Upper lobe of left lung (tissue), 6 donors: Measurements from ENCODE around the gene MACROD2. TPM values are rescaled to one million over a fixed set of nuclear protein-coding genes. Genes with fewer than 3 reads are reported as not detected.
"Not testable (repeated sequence)": the region's sequence is repeated elsewhere in the genome, so short reads cannot be mapped to it uniquely, and the experiment has no call there.

ENCODE experiments used
- ATAC-seq, 2 donors: fragments of 200-7000 bp; cut with Tn5 transposase; one replicate each; pipeline ENCODE4 v1.9.1; 2022; ENCODE audit warnings: mild to moderate bottlenecking in 2 of 2, moderate library complexity in 2 of 2; ENCODE audit not compliant: low FRiP score in 2 of 2
- DNase-seq, 2 donors: peaks; one replicate each; pipeline ENCODE4 v3.0.0-alpha.2; 2019 to 2020
- H3K27ac ChIP-seq, 4 donors: fragments of 200-600 bp; sonication (generic); one replicate each; pipeline ENCODE4 v1.5.1; 2016 to 2019
- H3K27me3 ChIP-seq, 4 donors: fragments of 200-600 bp; sonication (generic); one replicate each; pipeline ENCODE4 v1.5.1; 2017 to 2019
- H3K36me3 ChIP-seq, 4 donors: fragments of 200-600 bp; sonication (generic); one replicate each; pipeline ENCODE4 v1.5.1; 2016 to 2019
- H3K4me1 ChIP-seq, 4 donors: fragments of 200-600 bp; sonication (generic); one replicate each; pipeline ENCODE4 v1.5.1; 2018 to 2019
- H3K4me3 ChIP-seq, 4 donors: fragments of 200-600 bp; sonication (generic); one replicate each; pipeline ENCODE4 v1.5.1; 2017 to 2019; ENCODE audit warnings: mild to moderate bottlenecking in 2 of 4, moderate library complexity in 1 of 4
- H3K9me3 ChIP-seq, 4 donors: fragments of 200-600 bp; sonication (generic); one replicate each; pipeline ENCODE4 v1.5.1; 2018 to 2019
- CTCF ChIP-seq, 6 experiments: fragments of 450-650 bp in 4 of 6; fragments of 200-600 bp in 2 of 6; sonication (generic) in 2 of 6; IDR thresholded peaks; one replicate each; pipeline ENCODE4 v1.5.1; 2016 to 2019; ENCODE audit warnings: antibody characterized with exemption in 6 of 6
- EP300 ChIP-seq, 4 donors: sonication (generic); formaldehyde crosslinking; IDR thresholded peaks; one replicate each; pipeline ENCODE4 v1.5.1; 2017; ENCODE audit warnings: antibody characterized with exemption in 4 of 4, control low read depth in 2 of 4
- POLR2A ChIP-seq, 4 donors: fragments of 450-650 bp; IDR thresholded peaks; one replicate each; pipeline ENCODE4 v1.5.1; 2016 to 2017; ENCODE audit warnings: antibody characterized with exemption in 4 of 4, mild to moderate bottlenecking in 2 of 4
- POLR2AphosphoS5 ChIP-seq, 2 donors: sonication (generic); formaldehyde crosslinking; IDR thresholded peaks; one replicate each; pipeline ENCODE4 v1.5.1; 2017; ENCODE audit warnings: antibody characterized with exemption in 2 of 2
- WGBS, 2 donors: methylation state at CpG; one replicate each; pipeline ENCODE4 v1.1.5; 2017 to 2018; 5-methylcytosine and 5-hydroxymethylcytosine counted together
- total RNA-seq, 6 donors: library from RNA; depleted of rRNA in 4 of 6; stranded (reverse); fragments of >200 nt in 4 of 6; gene quantifications; one replicate each; pipeline versions ENCODE4 v1.1.0 to v1.2.1, GENCODE V29; 2016 to 2021
- donor health status: DM: no; HTN: no; CAD: no; lungs with moderate emphysema.
- donor health status: DM: no; HTN: yes; CAD: no; lungs with severe emphysema.

Gene MACROD2
- total RNA-seq, 6 donors from 2014 or later, result 20.7 to 84.3 (median 36.3) TPM

- no peak for TF ChIP-seq EP300 (IDR thresholded peaks at IDR 0.05)
- no peak for TF ChIP-seq POLR2A (IDR thresholded peaks at IDR 0.05)
- no peak for TF ChIP-seq POLR2AphosphoS5 (IDR thresholded peaks at IDR 0.05)
- no peak for TF ChIP-seq CTCF (IDR thresholded peaks at IDR 0.05)
- Histone ChIP-seq H3K9me3 (no peaks in the 10 kb centered on the region), H3K27ac (no peak overlapping the region), H3K4me1 (no peaks in the 10 kb centered on the region), H3K36me3 (no peaks in the 10 kb centered on the region), H3K4me3 (no peak overlapping the region), H3K27me3 (no peaks in the 10 kb centered on the region)
- WGBS, 2 donors, result 85 to 90% methylated on average over 2 of the region's 2 CpGs
- ATAC-seq (no peak), DNase-seq (no peak)
These were observed 454.9 kb downstream of the MACROD2 start for GRCh38 chr20:14450256-14450655.

- no peaks in the 10 kb centered on the region for H3K9me3 ChIP-seq
- TF ChIP-seq EP300 (IDR thresholded peaks at IDR 0.05) (no peak), POLR2AphosphoS5 (IDR thresholded peaks at IDR 0.05) (no peak), CTCF (IDR thresholded peaks at IDR 0.05) (no peak), POLR2A (IDR thresholded peaks at IDR 0.05) (no peak)
- WGBS, 2 donors, result 95 to 98% methylated on average over 4 of the region's 4 CpGs
- no peaks in the 10 kb centered on the region for H3K4me1 ChIP-seq
- ATAC-seq (no peak), DNase-seq (no peak)
- no peak overlapping the region for H3K27ac ChIP-seq
- no peak overlapping the region for H3K4me3 ChIP-seq
- no peaks in the 10 kb centered on the region for H3K36me3 ChIP-seq
- no peaks in the 10 kb centered on the region for H3K27me3 ChIP-seq
These were observed 456.1 kb downstream of the MACROD2 start for GRCh38 chr20:14451458-14451857.

- no peak overlapping the region for H3K4me3 ChIP-seq
- DNase-seq, result no peak
- no peak overlapping the region for H3K27ac ChIP-seq
- no peak for ATAC-seq
- TF ChIP-seq POLR2A (IDR thresholded peaks at IDR 0.05), result no peak
- no peak for TF ChIP-seq CTCF (IDR thresholded peaks at IDR 0.05)
- TF ChIP-seq POLR2AphosphoS5 (IDR thresholded peaks at IDR 0.05), result no peak
- TF ChIP-seq EP300 (IDR thresholded peaks at IDR 0.05), result no peak
- no peaks in the 10 kb centered on the region for H3K9me3 ChIP-seq
- H3K27me3 ChIP-seq, result no peaks in the 10 kb centered on the region
- WGBS, 2 donors, result 74 to 76% methylated on average over 3 of the region's 3 CpGs
- H3K4me1 ChIP-seq, result no peaks in the 10 kb centered on the region
- H3K36me3 ChIP-seq, result no peaks in the 10 kb centered on the region
These were observed 457.9 kb downstream of the MACROD2 start for GRCh38 chr20:14453259-14453658.

GRCh38 chr20:14454296-14454695 lies 459.0 kb downstream of the MACROD2 start:
- H3K4me3 ChIP-seq, result no peak overlapping the region
- H3K27ac ChIP-seq, result no peak overlapping the region
- WGBS, 2 donors, result 36 to 43% methylated on average over 1 of the region's 1 CpG
- DNase-seq (no peak), ATAC-seq (no peak)
- H3K4me1 ChIP-seq, result no peaks in the 10 kb centered on the region
- H3K27me3 ChIP-seq, result no peaks in the 10 kb centered on the region
- H3K9me3 ChIP-seq, result no peaks in the 10 kb centered on the region
- no peaks in the 10 kb centered on the region for H3K36me3 ChIP-seq
- no peak for TF ChIP-seq EP300 (IDR thresholded peaks at IDR 0.05)
- TF ChIP-seq POLR2A (IDR thresholded peaks at IDR 0.05), result no peak
- no peak for TF ChIP-seq POLR2AphosphoS5 (IDR thresholded peaks at IDR 0.05)
- no peak for TF ChIP-seq CTCF (IDR thresholded peaks at IDR 0.05)

GRCh38 chr20:14467104-14467827 lies 471.9 kb downstream of the MACROD2 start:
- not testable (repeated sequence) for ATAC-seq, H3K36me3 ChIP-seq, H3K27me3 ChIP-seq, H3K4me1 ChIP-seq, H3K4me3 ChIP-seq, H3K27ac ChIP-seq, H3K9me3 ChIP-seq
- DNase-seq, result peak in 1 of 2 donors; percentile 40
- 84 to 85% methylated on average over 16 to 17 of the region's 17 CpGs for WGBS, 2 donors
